ENCODE results near the gene KLHL42.
"Not testable (repeated sequence)": the region's sequence is repeated elsewhere in the genome, so short reads cannot be mapped to it uniquely, and the experiment has no call there.

DNA sequence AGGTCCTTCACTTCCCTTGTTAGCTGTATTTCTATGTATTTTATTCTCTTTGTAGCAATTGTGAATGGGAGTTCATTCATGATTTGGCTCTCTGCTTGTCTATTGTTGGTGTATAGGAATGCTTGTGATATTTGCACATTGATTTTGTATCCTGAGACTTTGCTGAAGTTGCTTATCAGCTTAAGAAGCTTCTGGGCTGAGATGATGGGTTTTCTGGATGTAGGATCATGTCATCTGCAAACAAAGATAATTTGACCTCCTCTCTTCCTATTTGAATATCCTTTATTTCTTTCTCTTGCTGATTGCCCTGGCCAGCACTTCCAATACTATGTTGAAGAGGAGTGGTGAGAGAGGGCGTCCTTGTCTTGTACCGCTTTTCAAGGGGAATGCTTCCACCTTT lies 67.3 kb downstream of the KLHL42 start:
- TF ChIP-seq POLR2A (IDR thresholded peaks at IDR 0.05): not testable (repeated sequence)
- TF ChIP-seq, protein P1, sequence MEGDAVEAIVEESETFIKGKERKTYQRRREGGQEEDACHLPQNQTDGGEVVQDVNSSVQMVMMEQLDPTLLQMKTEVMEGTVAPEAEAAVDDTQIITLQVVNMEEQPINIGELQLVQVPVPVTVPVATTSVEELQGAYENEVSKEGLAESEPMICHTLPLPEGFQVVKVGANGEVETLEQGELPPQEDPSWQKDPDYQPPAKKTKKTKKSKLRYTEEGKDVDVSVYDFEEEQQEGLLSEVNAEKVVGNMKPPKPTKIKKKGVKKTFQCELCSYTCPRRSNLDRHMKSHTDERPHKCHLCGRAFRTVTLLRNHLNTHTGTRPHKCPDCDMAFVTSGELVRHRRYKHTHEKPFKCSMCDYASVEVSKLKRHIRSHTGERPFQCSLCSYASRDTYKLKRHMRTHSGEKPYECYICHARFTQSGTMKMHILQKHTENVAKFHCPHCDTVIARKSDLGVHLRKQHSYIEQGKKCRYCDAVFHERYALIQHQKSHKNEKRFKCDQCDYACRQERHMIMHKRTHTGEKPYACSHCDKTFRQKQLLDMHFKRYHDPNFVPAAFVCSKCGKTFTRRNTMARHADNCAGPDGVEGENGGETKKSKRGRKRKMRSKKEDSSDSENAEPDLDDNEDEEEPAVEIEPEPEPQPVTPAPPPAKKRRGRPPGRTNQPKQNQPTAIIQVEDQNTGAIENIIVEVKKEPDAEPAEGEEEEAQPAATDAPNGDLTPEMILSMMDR (IDR thresholded peaks at IDR 0.05): not testable (repeated sequence)

Data from body of pancreas (tissue), 4 donors.